UCSD-AML1 (cell line): Measurements from ENCODE around the gene COL8A1.

ENCODE experiments used
- DNase-seq: peaks from one replicate; lab custom pipeline; 2025; ENCODE audit not compliant: unreplicated experiment; lab: John Stamatoyannopoulos, UW

Gene COL8A1

GRCh38 chr3:99637368-99638111 lies 854 bp upstream of the COL8A1 start:
- DNase-seq: no peak

- no peak for DNase-seq
Observed at GRCh38 chr3:99639579-99639978, 1.2 kb downstream of the COL8A1 start.

GRCh38 chr3:99640214-99640851 lies 1.9 kb downstream of the COL8A1 start:
- DNase-seq: no peak

GRCh38 chr3:99641480-99641879 lies 3.1 kb downstream of the COL8A1 start:
- DNase-seq: no peak

GRCh38 chr3:99641982-99642381 lies 3.6 kb downstream of the COL8A1 start:
- DNase-seq: no peak

GRCh38 chr3:99644017-99644416 lies 5.6 kb downstream of the COL8A1 start:
- no peak for DNase-seq

- no peak for DNase-seq
Observed at GRCh38 chr3:99644746-99645145, 6.4 kb downstream of the COL8A1 start.

GRCh38 chr3:99645277-99646106 lies 7.1 kb downstream of the COL8A1 start:
- DNase-seq: peak; percentile 6

GRCh38 chr3:99646107-99646435 lies 7.7 kb downstream of the COL8A1 start:
- DNase-seq: no peak

GRCh38 chr3:99647081-99647480 lies 8.7 kb downstream of the COL8A1 start:
- DNase-seq: no peak

GRCh38 chr3:99648101-99648500 lies 9.7 kb downstream of the COL8A1 start:
- DNase-seq: no peak

- DNase-seq: no peak
Observed at GRCh38 chr3:99648516-99648915, 10.1 kb downstream of the COL8A1 start.

- no peak for DNase-seq
Observed at GRCh38 chr3:99651531-99651930, 13.1 kb downstream of the COL8A1 start.

GRCh38 chr3:99656624-99657023 lies 18.2 kb downstream of the COL8A1 start:
- no peak for DNase-seq

- DNase-seq: no peak
Observed at GRCh38 chr3:99658274-99658673, 19.9 kb downstream of the COL8A1 start.

GRCh38 chr3:99659032-99659431 lies 20.6 kb downstream of the COL8A1 start:
- no peak for DNase-seq

GRCh38 chr3:99659951-99660350 lies 21.6 kb downstream of the COL8A1 start:
- DNase-seq: no peak

GRCh38 chr3:99662838-99663570 lies 24.6 kb downstream of the COL8A1 start:
- DNase-seq: no peak

GRCh38 chr3:99663977-99664376 lies 25.6 kb downstream of the COL8A1 start:
- no peak for DNase-seq

GRCh38 chr3:99665017-99665416 lies 26.6 kb downstream of the COL8A1 start:
- DNase-seq: no peak

- no peak for DNase-seq
Observed at GRCh38 chr3:99666201-99666600, 27.8 kb downstream of the COL8A1 start.
